Cardiac muscle cell (in vitro differentiated cells and primary cell): ENCODE data around the gene PNMA1. TPM values are rescaled to one million over a fixed set of nuclear protein-coding genes. Genes with fewer than 3 reads are reported as not detected.

Experiments used
- DNase-seq, 2 donors: peaks; one replicate each; pipeline versions ENCODE4 v3.0.0 to v3.0.0-alpha.2; 2010 to 2017; ENCODE audit warnings: low read depth in 1 of 2, low spot score in 1 of 2
- H3K27ac ChIP-seq: fragments of 200-600 bp; sonication (generic); 2 replicates; pipeline ENCODE4 v1.5.1; 2016
- H3K27me3 ChIP-seq: fragments of 200-600 bp; sonication (generic); 2 replicates; pipeline ENCODE4 v1.6.0; 2016; ENCODE audit warnings: control low read depth
- H3K36me3 ChIP-seq: fragments of 200-600 bp; sonication (generic); 2 replicates; pipeline ENCODE4 v1.5.1; 2016; ENCODE audit warnings: control low read depth
- H3K4me1 ChIP-seq: fragments of 200-600 bp; sonication (generic); 2 replicates; pipeline ENCODE4 v1.8.1; 2017; ENCODE audit warnings: low read depth, mild to moderate bottlenecking, mixed run types
- H3K4me3 ChIP-seq: fragments of 200-600 bp; sonication (generic); 2 replicates; pipeline ENCODE4 v1.5.1; 2016; ENCODE audit warnings: mild to moderate bottlenecking
- H3K9me3 ChIP-seq: fragments of 200-600 bp; sonication (generic); 2 replicates; pipeline ENCODE4 v1.5.1; 2017; ENCODE audit warnings: low read depth, mild to moderate bottlenecking, control low read depth
- CTCF ChIP-seq: IDR thresholded peaks from 2 replicates; pipeline ENCODE4 v1.5.1; 2012; ENCODE audit warnings: low read depth, mild to moderate bottlenecking, low read length
- polyA plus RNA-seq: library from polyadenylated mRNA; unstranded; fragments of >200 nt; fragmentation: Nextera tagmentation; extraction: Ambion mirVana; gene quantifications from 2 replicates; pipeline ENCODE4 v1.2.1, GENCODE V29; 2016
- total RNA-seq: library from RNA; depleted of rRNA; stranded (reverse); fragments of >200 nt; gene quantifications from 2 replicates; pipeline ENCODE4 v1.2.3, GENCODE V29; 2016

Gene PNMA1
- total and polyA plus RNA-seq, 2 experiments from 2014 or later, result 39.9 to 77.4 TPM

DNA sequence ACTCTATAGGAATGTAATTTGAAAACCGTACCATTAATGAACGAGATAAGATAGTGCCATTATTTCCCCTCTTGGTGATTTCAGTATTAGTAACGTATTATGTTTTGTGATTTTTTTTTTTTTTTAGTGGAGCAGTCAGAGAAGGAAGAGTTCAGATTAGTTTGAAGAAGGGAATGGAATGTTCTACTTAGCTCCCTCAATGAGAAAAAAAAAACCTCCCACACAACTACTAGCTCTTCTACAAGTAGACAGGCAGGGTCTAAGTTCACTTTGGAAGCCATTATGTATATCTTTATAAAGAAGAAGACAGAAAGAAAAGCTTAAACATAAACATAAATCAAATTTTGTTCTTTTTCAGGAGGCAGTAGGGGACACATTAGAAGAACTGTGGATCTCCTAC is 27.3 kb downstream of the PNMA1 start:
- H3K27me3 ChIP-seq, result no peaks in the 10 kb centered on the region
- no peaks in the 10 kb centered on the region for H3K4me1 ChIP-seq
- peaks cover 7% of the 10 kb centered on the region for H3K36me3 ChIP-seq
- DNase-seq, result peak in 1 of 2 donors; percentile 62
- no peak for TF ChIP-seq CTCF
- no peak overlapping the region for H3K4me3 ChIP-seq
- no peaks in the 10 kb centered on the region for H3K9me3 ChIP-seq
- no peak overlapping the region for H3K27ac ChIP-seq

DNA sequence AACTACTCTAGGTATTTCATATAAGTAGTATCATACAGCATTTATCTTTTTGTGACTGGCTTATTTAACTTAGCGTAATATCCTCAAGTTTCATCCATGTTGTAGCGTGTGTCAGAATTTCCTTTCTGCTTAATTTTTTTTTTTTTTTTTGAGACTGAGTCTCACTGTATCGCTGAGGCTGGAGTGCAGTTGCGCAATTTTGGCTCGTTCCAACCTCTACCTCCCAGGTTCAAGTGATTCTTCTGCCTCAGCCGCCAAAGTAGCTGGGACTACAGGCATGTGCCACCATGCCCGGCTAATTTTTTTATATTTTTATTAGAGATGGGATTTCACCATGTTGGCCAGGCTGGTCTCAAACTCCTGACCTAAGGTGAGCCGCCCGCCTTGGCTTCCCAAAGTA is 28.9 kb downstream of the PNMA1 start:
- no peak for DNase-seq
- Histone ChIP-seq H3K9me3 (no peaks in the 10 kb centered on the region), H3K27ac (no peak overlapping the region), H3K4me3 (no peak overlapping the region), H3K4me1 (no peaks in the 10 kb centered on the region), H3K27me3 (no peaks in the 10 kb centered on the region), H3K36me3 (no peaks in the 10 kb centered on the region)
- TF ChIP-seq CTCF, result no peak

- no peaks in the 10 kb centered on the region for H3K9me3 ChIP-seq
- H3K4me3 ChIP-seq, result no peak overlapping the region
- TF ChIP-seq CTCF, result no peak
- no peaks in the 10 kb centered on the region for H3K4me1 ChIP-seq
- DNase-seq, result no peak
- no peaks in the 10 kb centered on the region for H3K27me3 ChIP-seq
- no peak overlapping the region for H3K27ac ChIP-seq
- no peaks in the 10 kb centered on the region for H3K36me3 ChIP-seq
These were observed 29.6 kb downstream of the PNMA1 start for GRCh38 chr14:73684627-73685026.

DNA sequence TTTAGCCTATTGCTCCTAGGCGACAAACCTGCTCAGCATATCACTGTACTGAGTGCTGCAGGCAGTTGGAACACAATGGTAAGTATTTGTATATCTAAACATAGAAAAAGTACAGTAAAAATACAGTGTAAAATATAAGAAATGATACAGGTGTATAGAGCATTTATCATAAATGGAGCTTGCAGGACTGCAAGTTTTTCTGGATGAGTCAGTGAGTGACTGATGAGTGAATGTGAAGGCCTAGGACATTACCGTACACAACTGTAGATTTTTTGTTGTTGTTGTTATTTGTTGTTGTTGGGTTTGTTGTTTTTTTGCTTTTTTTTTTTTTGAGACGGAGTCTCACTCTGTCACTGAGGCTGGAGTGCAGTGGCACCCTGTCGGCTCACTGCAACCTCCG is 33.4 kb downstream of the PNMA1 start:
- H3K27me3 ChIP-seq, result no peaks in the 10 kb centered on the region
- H3K27ac ChIP-seq, result no peak overlapping the region
- H3K9me3 ChIP-seq, result no peaks in the 10 kb centered on the region
- no peaks in the 10 kb centered on the region for H3K36me3 ChIP-seq
- no peak for DNase-seq
- H3K4me1 ChIP-seq, result no peaks in the 10 kb centered on the region
- H3K4me3 ChIP-seq, result no peak overlapping the region
- TF ChIP-seq CTCF, result no peak

DNA sequence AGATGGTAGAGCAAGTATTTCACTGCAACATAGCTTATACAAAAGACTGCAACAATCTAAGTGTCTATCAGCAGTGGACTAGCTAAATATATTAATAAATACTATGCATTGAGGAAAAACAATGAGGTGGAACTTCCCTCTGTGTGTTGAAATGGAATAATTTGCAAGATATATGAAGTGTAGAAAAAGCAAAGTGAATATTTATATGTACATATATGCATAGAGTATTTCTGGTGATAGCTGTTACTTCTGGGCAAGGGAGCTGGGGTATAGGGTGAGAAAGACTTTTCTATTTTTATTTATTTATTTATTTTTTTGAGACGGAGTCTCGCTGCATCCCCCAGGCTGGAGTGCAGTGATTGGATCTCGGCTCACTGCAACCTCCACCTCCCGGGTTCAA is 35.5 kb downstream of the PNMA1 start:
- TF ChIP-seq CTCF, result no peak
- Histone ChIP-seq H3K27ac (no peak overlapping the region), H3K27me3 (no peaks in the 10 kb centered on the region)

DNA sequence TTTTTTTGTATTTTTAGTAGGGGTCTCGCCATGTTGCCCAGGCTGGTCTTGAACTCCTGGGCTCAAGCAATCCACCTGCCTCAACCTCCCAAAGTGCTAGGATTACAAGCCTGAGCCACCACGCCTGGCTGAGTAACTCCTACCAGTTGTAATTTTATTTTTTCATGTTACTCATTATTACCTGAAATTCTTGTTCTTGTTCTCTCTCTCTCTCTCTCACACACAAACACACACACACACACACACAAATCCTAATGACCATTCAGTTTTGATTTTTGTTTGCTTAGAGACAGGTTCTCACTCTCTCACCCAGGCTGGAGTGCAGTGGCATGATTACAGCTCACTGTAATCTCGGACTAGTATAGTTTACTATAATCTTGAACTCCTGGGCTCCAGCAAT is 39.2 kb downstream of the PNMA1 start:
- Histone ChIP-seq H3K36me3 (peaks cover 12% of the 10 kb centered on the region), H3K4me1 (no peaks in the 10 kb centered on the region), H3K4me3 (no peak overlapping the region)

More for the DNA sequence above, 35.5 kb downstream of the PNMA1 start:
- H3K4me3 ChIP-seq, result no peak overlapping the region
- DNase-seq, result no peak
- no peaks in the 10 kb centered on the region for H3K4me1 ChIP-seq
- no peaks in the 10 kb centered on the region for H3K36me3 ChIP-seq
- no peaks in the 10 kb centered on the region for H3K9me3 ChIP-seq

More for the DNA sequence above, 39.2 kb downstream of the PNMA1 start:
- DNase-seq, result no peak
- Histone ChIP-seq H3K9me3 (no peaks in the 10 kb centered on the region), H3K27ac (no peak overlapping the region), H3K27me3 (no peaks in the 10 kb centered on the region)
- no peak for TF ChIP-seq CTCF
